Measurements from ENCODE around the gene RAB44. TPM values are rescaled to one million over a fixed set of nuclear protein-coding genes. Genes with fewer than 3 reads are reported as not detected.

The RAB44 gene
- polyA plus RNA-seq, 1 of the 3 experiments (the other 2 are of a cell fraction): 0.12 TPM

DNA sequence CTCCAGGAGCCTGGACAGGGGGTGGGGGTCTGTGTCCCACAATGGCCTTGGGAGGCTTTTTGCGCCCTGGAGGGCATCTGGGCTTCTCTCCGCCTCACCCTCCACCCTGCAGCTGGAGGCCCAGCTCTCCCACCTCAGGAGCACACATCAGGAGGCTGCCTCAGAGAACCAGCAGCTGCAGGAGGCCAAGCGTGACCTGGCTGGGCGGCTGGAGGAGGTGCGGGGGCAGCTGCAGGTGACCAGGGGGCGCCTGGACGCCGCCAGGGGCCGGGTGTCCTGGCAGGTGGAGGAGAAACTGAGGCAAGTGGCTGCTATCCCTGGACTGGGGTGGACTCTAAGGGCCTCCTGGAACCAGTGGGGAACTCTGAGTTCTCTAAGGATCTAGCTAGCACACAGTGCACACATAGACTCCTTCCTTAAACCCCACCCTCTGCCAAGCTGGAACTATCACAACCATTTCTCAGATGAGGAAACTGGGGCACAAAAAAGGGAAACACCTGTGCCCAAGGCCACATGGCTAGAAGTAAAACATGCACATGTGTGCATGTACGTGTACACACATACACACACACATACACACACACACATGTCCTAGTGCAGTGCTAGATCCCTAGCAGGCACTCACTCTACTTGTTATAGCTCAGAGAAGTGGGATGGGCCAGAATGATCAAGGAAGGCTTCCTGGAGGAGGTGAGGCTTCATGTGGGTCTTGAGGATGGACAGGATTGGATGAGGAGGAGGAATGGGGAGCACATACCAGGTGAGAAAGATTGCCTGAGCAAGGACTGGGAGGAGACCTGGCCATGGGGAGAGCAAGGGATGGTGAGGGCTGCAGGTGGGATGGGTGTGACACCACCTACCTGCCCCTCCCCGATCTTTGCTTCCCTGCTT, 22.9 kb downstream of the RAB44 start (continued):
- TF ChIP-seq EZH2phosphoT487 (IDR thresholded peaks at IDR 0.05; ENCODE audit: borderline replicate concordance, low read depth) (no peak), TEAD4 (IDR thresholded peaks at IDR 0.05; ENCODE audit: borderline replicate concordance, insufficient read depth) (no peak), EP300 (IDR thresholded peaks at IDR 0.05; ENCODE audit: borderline replicate concordance in 1 of 2, low read depth in 1 of 2, low read length in 1 of 2) (no peak)
- TF ChIP-seq, protein P1, sequence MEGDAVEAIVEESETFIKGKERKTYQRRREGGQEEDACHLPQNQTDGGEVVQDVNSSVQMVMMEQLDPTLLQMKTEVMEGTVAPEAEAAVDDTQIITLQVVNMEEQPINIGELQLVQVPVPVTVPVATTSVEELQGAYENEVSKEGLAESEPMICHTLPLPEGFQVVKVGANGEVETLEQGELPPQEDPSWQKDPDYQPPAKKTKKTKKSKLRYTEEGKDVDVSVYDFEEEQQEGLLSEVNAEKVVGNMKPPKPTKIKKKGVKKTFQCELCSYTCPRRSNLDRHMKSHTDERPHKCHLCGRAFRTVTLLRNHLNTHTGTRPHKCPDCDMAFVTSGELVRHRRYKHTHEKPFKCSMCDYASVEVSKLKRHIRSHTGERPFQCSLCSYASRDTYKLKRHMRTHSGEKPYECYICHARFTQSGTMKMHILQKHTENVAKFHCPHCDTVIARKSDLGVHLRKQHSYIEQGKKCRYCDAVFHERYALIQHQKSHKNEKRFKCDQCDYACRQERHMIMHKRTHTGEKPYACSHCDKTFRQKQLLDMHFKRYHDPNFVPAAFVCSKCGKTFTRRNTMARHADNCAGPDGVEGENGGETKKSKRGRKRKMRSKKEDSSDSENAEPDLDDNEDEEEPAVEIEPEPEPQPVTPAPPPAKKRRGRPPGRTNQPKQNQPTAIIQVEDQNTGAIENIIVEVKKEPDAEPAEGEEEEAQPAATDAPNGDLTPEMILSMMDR (IDR thresholded peaks at IDR 0.05): no peak
- TF ChIP-seq, protein P2, sequence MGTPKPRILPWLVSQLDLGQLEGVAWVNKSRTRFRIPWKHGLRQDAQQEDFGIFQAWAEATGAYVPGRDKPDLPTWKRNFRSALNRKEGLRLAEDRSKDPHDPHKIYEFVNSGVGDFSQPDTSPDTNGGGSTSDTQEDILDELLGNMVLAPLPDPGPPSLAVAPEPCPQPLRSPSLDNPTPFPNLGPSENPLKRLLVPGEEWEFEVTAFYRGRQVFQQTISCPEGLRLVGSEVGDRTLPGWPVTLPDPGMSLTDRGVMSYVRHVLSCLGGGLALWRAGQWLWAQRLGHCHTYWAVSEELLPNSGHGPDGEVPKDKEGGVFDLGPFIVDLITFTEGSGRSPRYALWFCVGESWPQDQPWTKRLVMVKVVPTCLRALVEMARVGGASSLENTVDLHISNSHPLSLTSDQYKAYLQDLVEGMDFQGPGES (IDR thresholded peaks at IDR 0.05; ENCODE audit: low read depth, low read length): no peak

DNA sequence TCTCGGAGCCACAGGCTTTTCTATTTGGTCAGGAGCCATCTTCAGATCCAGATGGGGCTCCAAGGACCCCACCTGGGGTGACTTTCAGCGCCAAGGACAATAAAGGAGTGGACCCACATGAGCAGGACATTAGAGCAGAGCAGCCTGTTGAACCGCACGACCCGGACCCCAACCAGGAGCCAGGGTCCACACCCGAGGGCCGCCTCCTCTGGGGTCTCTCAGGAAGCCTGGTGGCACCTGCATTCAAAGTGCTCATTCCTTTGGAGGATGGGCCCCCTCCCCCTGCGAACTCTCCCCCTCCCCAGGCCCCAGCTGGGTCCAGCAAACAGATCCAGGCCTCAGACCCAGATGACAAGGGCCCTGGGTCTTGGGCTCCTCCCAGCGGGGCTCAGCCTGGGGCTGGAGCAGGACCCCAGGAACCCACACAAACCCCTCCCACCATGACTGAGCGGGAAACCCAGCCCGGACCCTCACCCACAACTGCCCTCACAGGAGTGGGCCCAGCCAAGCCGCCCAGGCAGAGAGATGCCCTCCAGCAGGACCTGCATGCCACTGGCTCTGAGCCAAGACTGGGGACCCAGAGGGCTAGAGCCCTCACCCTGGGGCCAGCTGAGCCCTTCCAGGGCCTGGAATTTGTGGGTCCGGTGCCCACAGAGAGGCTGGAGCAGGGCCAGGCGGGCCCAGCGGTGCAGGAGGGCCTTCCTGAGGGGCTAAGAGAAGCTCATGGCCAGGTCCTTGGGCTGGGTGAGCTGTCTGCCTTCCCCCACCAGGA, 23.9 kb downstream of the RAB44 start:
- Histone ChIP-seq H3K79me2 (ENCODE audit: insufficient read depth) (no peaks in the 10 kb centered on the region), H2AFZ (ENCODE audit: low read depth) (no peak overlapping the region), H3K4me1 (ENCODE audit: control insufficient read depth in 1 of 2, insufficient read depth in 2 of 2, low read depth in 1 of 2, low read length in 1 of 2) (peaks cover 0 to 12% of the 10 kb centered on the region in 2 experiments; a peak in 1 of 4 replicates), H3K36me3 (replicated peaks in 1 of 2; ENCODE audit: control insufficient read depth in 1 of 2, insufficient read depth in 2 of 2, low read length in 1 of 2) (no peaks in the 10 kb centered on the region), H3K27me3 (ENCODE audit: insufficient read depth) (no peaks in the 10 kb centered on the region), H3K4me2 (no peak overlapping the region), H3K9me3 (no peaks in the 10 kb centered on the region), H3K9me2 (no peaks in the 10 kb centered on the region), H3K9ac (no peak overlapping the region), H3K4me3 (ENCODE audit: low read depth in 2 of 2, low read length in 1 of 2) (no peak overlapping the region), H3K27ac (ENCODE audit: low read depth in 2 of 2, low read length in 1 of 2) (no peak overlapping the region), H3F3A (replicated peaks; ENCODE audit: insufficient read depth) (no peaks in the 10 kb centered on the region), H4K20me1 (ENCODE audit: insufficient read depth) (no peaks in the 10 kb centered on the region)
- no peak for DNase-seq
- WGBS (ENCODE audit: low lambda C conversion rate): 87% methylated on average over 5 of the region's 15 CpGs
- no peak for TF ChIP-seq YY1 (IDR thresholded peaks at IDR 0.05; ENCODE audit: low read depth)
- TF ChIP-seq SIN3A (IDR thresholded peaks at IDR 0.05; ENCODE audit: borderline replicate concordance, low read depth, low read length): no peak
- TF ChIP-seq TEAD4 (IDR thresholded peaks at IDR 0.05; ENCODE audit: borderline replicate concordance, insufficient read depth): no peak
- POLR2A ChIA-PET: no interaction called here
- CTCF ChIA-PET: interaction anchor here (0.7 to 2.4 kb wide), 7 partner anchors 14 to 419 kb away, joined by 3 to 9 read pairs (median 4); no protein-coding TSS in a partner anchor

DNA sequence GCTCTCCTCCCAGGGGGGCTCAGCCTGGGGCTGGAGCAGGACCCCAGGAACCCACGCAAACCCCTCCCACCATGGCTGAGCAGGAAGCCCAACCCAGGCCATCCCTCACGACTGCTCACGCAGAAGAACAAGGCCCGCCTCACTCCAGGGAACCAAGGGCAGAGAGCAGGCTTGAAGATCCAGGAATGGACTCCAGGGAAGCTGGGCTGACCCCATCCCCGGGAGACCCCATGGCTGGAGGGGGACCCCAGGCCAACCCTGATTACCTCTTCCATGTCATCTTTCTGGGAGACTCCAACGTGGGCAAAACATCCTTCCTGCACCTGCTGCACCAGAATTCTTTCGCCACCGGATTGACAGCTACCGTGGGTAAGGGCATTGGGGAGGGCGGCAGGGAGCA, 24.7 kb downstream of the RAB44 start:
- 72% methylated on average over 5 of the region's 10 CpGs for WGBS (ENCODE audit: low lambda C conversion rate)
- H3K4me2 ChIP-seq: no peak overlapping the region
- H3K9ac ChIP-seq: no peak overlapping the region
- H3K9me3 ChIP-seq: no peaks in the 10 kb centered on the region
- H2AFZ ChIP-seq (ENCODE audit: low read depth): no peak overlapping the region
- no peak overlapping the region for H3K4me3 ChIP-seq (ENCODE audit: low read depth in 2 of 2, low read length in 1 of 2)
- no peaks in the 10 kb centered on the region for H3K9me2 ChIP-seq
- no peak for TF ChIP-seq FOXM1 (IDR thresholded peaks at IDR 0.05; ENCODE audit: low read depth)
- no peak for TF ChIP-seq SIN3A (IDR thresholded peaks at IDR 0.05; ENCODE audit: borderline replicate concordance, low read depth, low read length)
- no peak for TF ChIP-seq RFX5 (IDR thresholded peaks at IDR 0.05; ENCODE audit: low read length)
- TF ChIP-seq POLR2AphosphoS5 (IDR thresholded peaks at IDR 0.05; ENCODE audit: low read depth, low read length): no peak
- no peaks in the 10 kb centered on the region for H4K20me1 ChIP-seq (ENCODE audit: insufficient read depth)
- H3K79me2 ChIP-seq (ENCODE audit: insufficient read depth): no peaks in the 10 kb centered on the region
- no peaks in the 10 kb centered on the region for H3K36me3 ChIP-seq (replicated peaks in 1 of 2; ENCODE audit: control insufficient read depth in 1 of 2, insufficient read depth in 2 of 2, low read length in 1 of 2)
- POLR2A ChIA-PET: no interaction called here
- H3K27ac ChIP-seq (ENCODE audit: low read depth in 2 of 2, low read length in 1 of 2): no peak overlapping the region
- CTCF ChIA-PET: interaction anchor here (0.6 to 3.0 kb wide), 8 partner anchors 28 to 420 kb away, joined by 3 to 12 read pairs (median 4); no protein-coding TSS in a partner anchor
- H3K4me1 ChIP-seq (ENCODE audit: control insufficient read depth in 1 of 2, insufficient read depth in 2 of 2, low read depth in 1 of 2, low read length in 1 of 2): peaks cover 0 to 3% of the 10 kb centered on the region in 2 experiments; a peak in 1 of 4 replicates
- no peaks in the 10 kb centered on the region for H3K27me3 ChIP-seq (ENCODE audit: insufficient read depth)
- H3F3A ChIP-seq (replicated peaks; ENCODE audit: insufficient read depth): no peaks in the 10 kb centered on the region
- DNase-seq: no peak

Data from SK-N-SH (cell line).